Neural progenitor cell (in vitro differentiated cells): ENCODE measurements around the gene PCSK9.

Experiments
- CTCF ChIP-seq: fragments of 200-600 bp; sonication (generic); IDR thresholded peaks from 2 replicates; pipeline ENCODE4 v1.5.1; 2017; ENCODE audit warnings: antibody characterized with exemption, mild to moderate bottlenecking
- EZH2 ChIP-seq: fragments of 200-600 bp; sonication (generic); IDR thresholded peaks from 2 replicates; pipeline ENCODE4 v1.6.1; 2017; ENCODE audit warnings: antibody characterized with exemption, mild to moderate bottlenecking, moderate library complexity

- TF ChIP-seq CTCF (no peak), EZH2 (no peak)
Measured at GRCh38 chr1:55015731-55016620, 23.4 kb upstream of the PCSK9 start.
